ENCODE results near the gene CHKA.

DNA sequence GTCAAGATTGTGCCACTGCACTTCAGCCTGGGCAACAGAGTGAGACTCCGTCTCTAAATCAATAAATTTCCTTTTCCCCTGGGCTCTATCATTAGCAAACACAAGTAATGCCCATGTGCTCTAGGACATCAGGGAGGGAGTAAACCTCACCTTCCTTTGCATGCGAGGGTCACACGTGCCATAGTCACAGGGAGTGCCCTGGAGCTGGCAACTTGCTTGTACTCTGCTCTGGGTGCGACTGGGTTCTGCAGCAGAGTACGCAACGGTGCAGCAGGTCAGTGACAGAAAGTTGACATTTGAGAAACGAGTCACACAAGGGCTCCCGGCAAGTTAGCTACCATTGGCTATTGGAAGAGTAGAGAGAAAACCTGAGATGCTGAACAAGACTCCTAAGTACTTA, 32.6 kb upstream of the CHKA start:
- TF ChIP-seq EP300 (IDR thresholded peaks at IDR 0.05) = no peak
- TF ChIP-seq CTCF (IDR thresholded peaks at IDR 0.05) = no peak
- TF ChIP-seq POLR2A (IDR thresholded peaks at IDR 0.05) = no peak

Measured in suprapubic skin (tissue), 3 donors.